COLO668 (cell line): Measurements from ENCODE around the gene CASZ1.

ENCODE experiments used
- DNase-seq: peaks from one replicate; lab custom pipeline; 2025; ENCODE audit not compliant: unreplicated experiment; lab: John Stamatoyannopoulos, UW

The CASZ1 gene, protein sequence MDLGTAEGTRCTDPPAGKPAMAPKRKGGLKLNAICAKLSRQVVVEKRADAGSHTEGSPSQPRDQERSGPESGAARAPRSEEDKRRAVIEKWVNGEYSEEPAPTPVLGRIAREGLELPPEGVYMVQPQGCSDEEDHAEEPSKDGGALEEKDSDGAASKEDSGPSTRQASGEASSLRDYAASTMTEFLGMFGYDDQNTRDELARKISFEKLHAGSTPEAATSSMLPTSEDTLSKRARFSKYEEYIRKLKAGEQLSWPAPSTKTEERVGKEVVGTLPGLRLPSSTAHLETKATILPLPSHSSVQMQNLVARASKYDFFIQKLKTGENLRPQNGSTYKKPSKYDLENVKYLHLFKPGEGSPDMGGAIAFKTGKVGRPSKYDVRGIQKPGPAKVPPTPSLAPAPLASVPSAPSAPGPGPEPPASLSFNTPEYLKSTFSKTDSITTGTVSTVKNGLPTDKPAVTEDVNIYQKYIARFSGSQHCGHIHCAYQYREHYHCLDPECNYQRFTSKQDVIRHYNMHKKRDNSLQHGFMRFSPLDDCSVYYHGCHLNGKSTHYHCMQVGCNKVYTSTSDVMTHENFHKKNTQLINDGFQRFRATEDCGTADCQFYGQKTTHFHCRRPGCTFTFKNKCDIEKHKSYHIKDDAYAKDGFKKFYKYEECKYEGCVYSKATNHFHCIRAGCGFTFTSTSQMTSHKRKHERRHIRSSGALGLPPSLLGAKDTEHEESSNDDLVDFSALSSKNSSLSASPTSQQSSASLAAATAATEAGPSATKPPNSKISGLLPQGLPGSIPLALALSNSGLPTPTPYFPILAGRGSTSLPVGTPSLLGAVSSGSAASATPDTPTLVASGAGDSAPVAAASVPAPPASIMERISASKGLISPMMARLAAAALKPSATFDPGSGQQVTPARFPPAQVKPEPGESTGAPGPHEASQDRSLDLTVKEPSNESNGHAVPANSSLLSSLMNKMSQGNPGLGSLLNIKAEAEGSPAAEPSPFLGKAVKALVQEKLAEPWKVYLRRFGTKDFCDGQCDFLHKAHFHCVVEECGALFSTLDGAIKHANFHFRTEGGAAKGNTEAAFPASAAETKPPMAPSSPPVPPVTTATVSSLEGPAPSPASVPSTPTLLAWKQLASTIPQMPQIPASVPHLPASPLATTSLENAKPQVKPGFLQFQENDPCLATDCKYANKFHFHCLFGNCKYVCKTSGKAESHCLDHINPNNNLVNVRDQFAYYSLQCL (N-terminal part only)

GRCh38 chr1:10796029-10796944 is at the start of gene CASZ1:
Gene CASZ1 (minus strand): TSS chr1:10796646. CDS start chr1:10693889, 102,757 bp downstream.
- peak; percentile 98 for DNase-seq

GRCh38 chr1:10843697-10844096 is 47.3 kb upstream of the CASZ1 start:
- DNase-seq, result no peak

- peak; percentile 78 for DNase-seq
Observed at GRCh38 chr1:10841118-10841517, 44.7 kb upstream of the CASZ1 start.

DNA sequence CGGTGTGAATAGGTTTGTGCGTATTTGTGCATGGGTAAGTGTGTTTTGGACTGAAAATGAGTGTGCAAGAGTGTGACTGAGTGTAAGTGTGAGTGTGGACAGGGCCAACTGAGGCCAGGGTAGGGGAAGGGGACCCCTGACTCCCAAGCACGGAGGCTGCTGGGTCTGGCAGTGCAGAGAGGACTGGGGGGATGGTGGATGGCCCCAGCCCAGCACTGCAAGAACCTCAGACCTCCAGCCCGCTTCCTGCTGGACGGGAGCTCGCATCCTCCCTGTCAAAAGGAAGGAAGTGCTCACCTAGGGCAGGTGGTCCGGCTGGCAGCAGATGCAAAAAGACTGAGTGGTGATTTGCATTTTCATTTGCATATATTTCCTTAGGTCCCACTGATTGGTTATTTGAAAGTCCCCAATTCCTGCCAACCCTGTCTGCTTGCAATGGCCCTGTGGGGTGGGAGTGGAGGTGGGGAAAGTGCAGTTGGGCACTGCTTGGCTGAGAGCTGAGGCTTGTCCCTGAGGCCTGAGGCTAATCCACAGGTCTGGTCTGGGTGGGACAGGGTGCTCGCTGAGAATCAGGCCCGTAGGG is 42.8 kb upstream of the CASZ1 start:
- DNase-seq, result peak; percentile 37

DNA sequence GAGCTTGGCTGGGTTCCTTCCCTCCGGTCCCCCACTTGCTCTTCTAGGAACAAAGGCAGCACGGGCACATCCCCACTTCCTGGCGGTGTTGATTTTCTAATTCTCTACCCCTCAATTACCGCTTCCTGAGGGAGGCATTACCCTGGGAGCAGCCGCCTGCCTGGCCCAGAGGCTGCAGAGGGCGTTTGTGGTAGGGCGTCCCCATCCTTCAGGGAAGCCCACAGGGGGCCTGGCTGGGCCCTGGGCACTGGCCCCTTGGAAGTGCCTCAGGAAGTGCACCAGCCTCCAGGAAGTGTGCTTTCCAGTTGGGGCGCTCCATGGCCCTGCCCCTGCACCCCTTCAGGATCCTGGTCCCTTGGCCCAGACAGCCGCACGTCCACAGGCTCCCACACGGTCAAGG is 42.1 kb upstream of the CASZ1 start:
- peak; percentile 43 for DNase-seq

GRCh38 chr1:10836726-10837125 is 40.3 kb upstream of the CASZ1 start:
- DNase-seq, result no peak

- peak; percentile 99 for DNase-seq
Observed at GRCh38 chr1:10835822-10836421, 39.5 kb upstream of the CASZ1 start.

DNA sequence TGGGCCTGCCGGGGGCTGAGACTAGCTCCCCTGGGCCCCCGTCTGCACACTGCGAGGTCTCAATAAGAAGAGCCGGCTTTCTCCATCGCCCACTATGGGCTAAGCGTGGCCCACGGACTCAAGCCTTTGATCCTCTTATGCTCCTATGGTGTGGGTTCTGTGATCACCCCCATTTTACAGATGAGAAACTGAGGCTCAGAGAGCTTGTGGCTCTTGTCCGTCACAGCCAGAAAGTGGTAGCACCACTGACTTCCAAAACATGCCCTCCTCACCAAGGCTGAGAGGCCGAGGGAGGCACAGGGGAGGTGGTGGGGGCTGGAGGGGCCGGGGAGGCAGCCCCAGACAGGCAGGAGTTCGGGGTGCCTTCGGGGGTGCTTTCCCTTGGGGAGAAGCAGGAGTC is 39.0 kb upstream of the CASZ1 start:
- DNase-seq, result no peak

DNA sequence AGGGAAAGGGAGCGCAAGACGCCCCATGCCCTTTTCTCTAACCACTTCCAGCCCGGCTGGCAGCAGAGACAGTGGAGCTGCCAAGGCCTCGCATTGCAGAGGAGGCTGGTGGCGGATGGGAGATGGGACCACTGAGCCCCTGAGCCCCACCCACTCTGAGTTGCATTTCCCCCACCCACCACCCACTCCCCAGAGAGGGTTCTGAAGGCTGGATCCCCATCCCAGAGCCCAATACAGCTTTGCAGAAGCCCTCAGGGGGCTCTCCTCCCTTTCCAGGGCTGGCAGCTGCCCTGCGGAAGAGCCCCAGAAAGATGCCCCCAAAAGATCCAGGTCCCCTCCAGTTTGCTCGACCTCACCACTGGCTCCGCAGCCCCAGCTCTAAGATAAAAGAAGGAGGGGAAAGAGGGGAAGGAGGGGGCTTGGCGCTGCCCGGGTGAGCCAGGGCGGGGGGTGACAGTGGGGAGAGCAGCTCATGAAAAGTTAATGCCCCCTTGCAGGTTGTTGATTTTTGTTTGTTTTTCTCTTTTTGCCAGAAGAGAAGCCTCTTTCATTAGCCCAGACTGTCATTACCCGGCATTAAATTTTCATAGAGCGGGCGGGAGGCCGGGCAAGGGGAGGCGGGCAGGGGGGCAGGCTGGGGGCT is 38.4 kb upstream of the CASZ1 start:
- no peak for DNase-seq

GRCh38 chr1:10833630-10834557 is 37.4 kb upstream of the CASZ1 start:
- peak; percentile 41 for DNase-seq

GRCh38 chr1:10832703-10833102 is 36.3 kb upstream of the CASZ1 start:
- DNase-seq, result peak; percentile 76

DNA sequence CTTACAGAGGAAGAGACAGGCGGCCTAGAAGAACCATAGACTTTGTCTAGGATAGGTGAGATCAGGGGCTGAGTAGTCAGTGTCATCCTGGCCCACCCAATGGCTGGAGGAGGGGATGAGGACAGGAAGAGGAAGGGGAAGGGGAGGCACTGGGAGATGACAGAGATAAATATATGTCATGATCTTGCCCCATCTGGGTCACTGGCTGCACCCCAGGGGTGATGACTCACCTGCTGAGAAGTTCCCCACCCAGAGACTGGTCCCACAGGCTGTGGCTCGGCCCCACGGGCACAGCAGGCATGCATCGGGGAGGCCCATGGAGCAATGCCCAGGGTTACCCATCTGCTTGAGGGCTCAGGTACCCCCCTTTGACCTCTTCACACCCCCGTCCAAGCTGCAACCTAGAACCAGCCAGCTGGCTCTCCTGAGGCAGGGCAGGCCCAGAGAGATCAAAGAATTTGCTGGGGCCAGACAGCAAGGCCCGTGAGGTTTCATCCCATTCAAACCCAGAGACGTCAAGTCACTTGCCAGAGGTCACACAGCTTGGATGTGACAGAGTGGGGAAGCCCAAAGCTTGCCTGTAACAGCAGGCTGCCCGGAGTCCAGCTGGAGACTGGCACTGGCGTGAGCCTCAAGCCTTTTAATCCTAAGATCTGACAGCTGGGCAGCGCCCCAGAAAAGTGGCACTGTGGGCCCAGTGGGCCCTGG is 34.7 kb upstream of the CASZ1 start:
- no peak for DNase-seq

GRCh38 chr1:10829965-10830515 is 33.6 kb upstream of the CASZ1 start:
- no peak for DNase-seq

DNA sequence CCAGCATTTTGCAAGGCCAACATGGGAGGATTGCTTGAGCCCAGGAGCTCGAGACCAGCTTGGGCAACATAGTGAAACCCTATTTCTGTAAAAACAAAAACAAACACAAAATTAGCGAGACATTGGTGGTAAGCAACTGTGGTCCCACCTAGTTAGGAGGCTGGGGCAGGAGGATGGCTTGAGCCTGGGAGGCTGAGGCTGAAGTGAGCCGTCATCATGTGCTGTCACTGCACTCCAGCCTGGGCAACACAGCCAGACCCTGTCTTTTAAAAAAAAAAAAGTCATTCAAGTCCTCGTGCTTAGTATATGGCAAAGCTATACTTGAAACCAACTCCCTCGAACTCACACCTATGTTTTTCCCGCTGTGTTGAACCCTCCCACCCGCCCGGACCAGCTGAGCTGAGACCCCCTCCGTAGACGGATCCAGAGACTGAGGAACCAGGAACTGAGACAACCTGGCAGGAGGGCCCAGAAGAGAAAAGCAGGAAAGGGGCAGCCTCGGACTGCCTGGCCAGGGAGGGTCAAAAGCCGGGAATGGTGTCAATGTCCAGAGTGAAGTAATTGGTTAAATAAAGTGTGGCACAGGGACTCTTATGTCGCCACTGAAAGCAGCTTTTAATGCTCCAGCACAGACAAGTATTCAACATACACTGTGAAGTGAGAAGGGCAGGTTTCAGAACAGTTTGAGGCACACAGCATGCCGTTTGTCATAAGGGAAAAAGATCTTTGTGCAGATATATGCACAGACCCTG is 32.8 kb upstream of the CASZ1 start:
- no peak for DNase-seq

GRCh38 chr1:10827377-10828333 is 31.2 kb upstream of the CASZ1 start:
- DNase-seq, result no peak
